Ammon's horn (tissue), 1 donor: Measurements from ENCODE around the gene EWSR1.
A peak's percentile ranks its signal among the peaks of the same experiment; 100 is the strongest.
"Not testable (repeated sequence)": the region's sequence is repeated elsewhere in the genome, so short reads cannot be mapped to it uniquely, and the experiment has no call there.

ENCODE experiments used
- DNase-seq: peaks from one replicate; pipeline ENCODE4 v3.0.0-alpha.2; 2016; ENCODE audit warnings: low spot score

The EWSR1 gene

GRCh38 chr22:29267858-29268510 is at the start of gene EWSR1, which contains the start of gene RHBDD3:
Gene EWSR1, plus strand, starts transcription at chr22:29268268. Its CDS starts 69 bp downstream, at chr22:29268337.
Gene RHBDD3, minus strand, starts transcription at chr22:29267981. Its CDS starts 2,355 bp downstream, at chr22:29265626.
- peak; percentile 96 for DNase-seq

GRCh38 chr22:29218758-29219408 is 49.2 kb upstream of the EWSR1 start:
- DNase-seq = no peak

GRCh38 chr22:29219409-29219782 is 48.7 kb upstream of the EWSR1 start:
- DNase-seq = not testable (repeated sequence)

- no peak for DNase-seq
Measured at GRCh38 chr22:29219881-29220670, 48.0 kb upstream of the EWSR1 start.

GRCh38 chr22:29224121-29224858 is 43.8 kb upstream of the EWSR1 start:
- DNase-seq = no peak

- no peak for DNase-seq
Measured at GRCh38 chr22:29224859-29225410, 43.1 kb upstream of the EWSR1 start.

GRCh38 chr22:29225422-29226090 is 42.5 kb upstream of the EWSR1 start:
- DNase-seq = no peak

- DNase-seq = no peak
Measured at GRCh38 chr22:29226351-29226981, 41.6 kb upstream of the EWSR1 start.

GRCh38 chr22:29230972-29231875 is 36.8 kb upstream of the EWSR1 start:
- no peak for DNase-seq

GRCh38 chr22:29231971-29232959 is 35.8 kb upstream of the EWSR1 start:
- DNase-seq = no peak

GRCh38 chr22:29233277-29233877 is 34.7 kb upstream of the EWSR1 start:
- DNase-seq = no peak

- not testable (repeated sequence) for DNase-seq
Measured at GRCh38 chr22:29240481-29240880, 27.6 kb upstream of the EWSR1 start.

- DNase-seq = no peak
Measured at GRCh38 chr22:29243874-29244446, 24.1 kb upstream of the EWSR1 start.

- DNase-seq = no peak
Measured at GRCh38 chr22:29244785-29245625, 23.1 kb upstream of the EWSR1 start.

- peak; percentile 87 for DNase-seq
Measured at GRCh38 chr22:29245626-29246385, 22.3 kb upstream of the EWSR1 start.

- DNase-seq = not testable (repeated sequence)
Measured at GRCh38 chr22:29247891-29248290, 20.2 kb upstream of the EWSR1 start.
